CD8-positive, alpha-beta memory T cell (primary cell): ENCODE measurements around the gene SGMS1. TPM values are rescaled to one million over a fixed set of nuclear protein-coding genes. Genes with fewer than 3 reads are reported as not detected.
A peak's percentile ranks its signal among the peaks of the same experiment; 100 is the strongest.

Experiments
- CTCF ChIA-PET: fragments of 350-600 bp; sonication (Branson Sonifier 250); formaldehyde crosslinking; loops from one replicate; lab custom pipeline; 2021; ENCODE audit warnings: antibody characterized with exemption; lab: Charles Lee
- POLR2A ChIA-PET: fragments of 350-600 bp; sonication (Branson Sonifier 250); formaldehyde crosslinking; loops from one replicate; lab custom pipeline; 2021; ENCODE audit warnings: antibody characterized with exemption; lab: Charles Lee
- DNase-seq, 5 donors: peaks; one replicate each; pipeline versions ENCODE4 v3.0.0 to v3.0.0-alpha.2; 2020 to 2022; ENCODE audit warnings: mixed read lengths in 1 of 5
- H3K27ac ChIP-seq: one replicate; pipeline ENCODE4 v1.7.0; 2013; ENCODE audit warnings: low read depth, mild to moderate bottlenecking, low read length, moderate library complexity
- H3K27me3 ChIP-seq: 2 replicates; pipeline ENCODE4 v1.7.0; 2013; ENCODE audit warnings: low read length, mild to moderate bottlenecking; ENCODE audit not compliant: insufficient read depth, poor library complexity, severe bottlenecking
- H3K36me3 ChIP-seq: 2 replicates; pipeline ENCODE4 v1.7.0; 2013; ENCODE audit warnings: mild to moderate bottlenecking, low read length, moderate library complexity; ENCODE audit not compliant: insufficient read depth
- H3K4me1 ChIP-seq: 2 replicates; pipeline ENCODE4 v1.7.0; 2013; ENCODE audit warnings: mild to moderate bottlenecking, low read length, moderate library complexity; ENCODE audit not compliant: insufficient read depth
- H3K4me3 ChIP-seq: 2 replicates; pipeline ENCODE4 v1.7.0; 2013; ENCODE audit warnings: mild to moderate bottlenecking, low read length
- H3K9me3 ChIP-seq: 2 replicates; pipeline ENCODE4 v1.7.0; 2013; ENCODE audit warnings: mild to moderate bottlenecking, low read length
- H3K27ac Mint-ChIP-seq, 8 donors: one replicate each; pipeline ENCODE4 v1.8.0; 2020 to 2021; ENCODE audit warnings: mixed read lengths in 8 of 8, mild to moderate bottlenecking in 6 of 8, inconsistent platforms in 3 of 8, moderate library complexity in 3 of 8
- H3K27me3 Mint-ChIP-seq, 2 donors: one replicate each; pipeline ENCODE4 v1.8.0; 2020 to 2021; ENCODE audit warnings: mixed read lengths in 2 of 2, mild to moderate bottlenecking in 1 of 2, moderate library complexity in 1 of 2
- H3K36me3 Mint-ChIP-seq, 3 donors: one replicate each; pipeline ENCODE4 v1.8.0; 2020 to 2021; ENCODE audit warnings: mixed read lengths in 3 of 3, inconsistent platforms in 1 of 3, mild to moderate bottlenecking in 1 of 3
- H3K4me1 Mint-ChIP-seq, 3 donors: one replicate each; pipeline ENCODE4 v1.8.0; 2020 to 2021; ENCODE audit warnings: mixed read lengths in 3 of 3, inconsistent platforms in 1 of 3, mild to moderate bottlenecking in 1 of 3
- H3K4me3 Mint-ChIP-seq, 7 donors: one replicate each; pipeline ENCODE4 v1.8.0; 2020 to 2021; ENCODE audit warnings: mixed read lengths in 7 of 7, mild to moderate bottlenecking in 6 of 7, moderate library complexity in 4 of 7, inconsistent platforms in 2 of 7
- H3K9me3 Mint-ChIP-seq, 5 donors: one replicate each; pipeline ENCODE4 v1.8.0; 2020 to 2022; ENCODE audit warnings: mixed read lengths in 5 of 5, mild to moderate bottlenecking in 3 of 5, moderate library complexity in 2 of 5, inconsistent platforms in 1 of 5
- polyA plus RNA-seq: library from polyadenylated mRNA; unstranded; fragments of 300-500 nt; fragmentation: Illumina TruSeq; gene quantifications from one replicate; pipeline ENCODE4 v1.2.3, GENCODE V29; 2021
- total RNA-seq, 2 experiments: library from RNA; stranded (reverse); gene quantifications; one replicate each; pipeline ENCODE4 v1.2.3, GENCODE V29; 2021

SGMS1 gene
- total and polyA plus RNA-seq, 3 experiments from 2014 or later, result 11.3 to 14.5 (median 13.5) TPM

GRCh38 chr10:50385624-50386023 is 238.1 kb downstream of the SGMS1 start:
- ChIA-PET CTCF (interaction anchor here (0.9 to 1.1 kb wide), 2 partner anchors 12 to 18 kb away, joined by 3 read pairs; no protein-coding TSS in a partner anchor), POLR2A (no interaction called here)
- Histone ChIP-seq H3K27me3 (no peaks in the 10 kb centered on the region), H3K27ac (no peak overlapping the region), H3K4me1 (no peaks in the 10 kb centered on the region), H3K4me3 (no peak overlapping the region), H3K36me3 (no peaks in the 10 kb centered on the region), H3K9me3 (no peaks in the 10 kb centered on the region)
- no peak for DNase-seq
- Mint-ChIP-seq H3K4me1 (peaks cover 15 to 49% (median 32%) of the 10 kb centered on the region in 3 donors), H3K4me3 (no peak overlapping the region), H3K27ac (peak overlapping the region in 1 of 8 donors; percentile 8), H3K27me3 (no peaks in the 10 kb centered on the region), H3K36me3 (peaks cover 0 to 5% (median 4%) of the 10 kb centered on the region in 3 donors), H3K9me3 (no peaks in the 10 kb centered on the region)

GRCh38 chr10:50384898-50385297 is 238.9 kb downstream of the SGMS1 start:
- ChIA-PET CTCF (interaction anchor here (0.6 to 1.1 kb wide), 2 partner anchors 17 to 69 kb away, joined by 3 read pairs; no protein-coding TSS in a partner anchor), POLR2A (no interaction called here)
- H3K27me3 ChIP-seq, result no peaks in the 10 kb centered on the region
- peaks cover 17 to 54% (median 37%) of the 10 kb centered on the region in 3 donors for H3K4me1 Mint-ChIP-seq
- H3K27ac Mint-ChIP-seq, result peak overlapping the region in 2 of 8 donors; percentile 10 to 18
- H3K9me3 ChIP-seq, result no peaks in the 10 kb centered on the region
- no peak overlapping the region for H3K4me3 Mint-ChIP-seq
- H3K27me3 Mint-ChIP-seq, result no peaks in the 10 kb centered on the region
- H3K27ac ChIP-seq, result no peak overlapping the region
- no peak overlapping the region for H3K4me3 ChIP-seq
- DNase-seq, result no peak
- peaks cover 0 to 5% (median 4%) of the 10 kb centered on the region in 3 donors for H3K36me3 Mint-ChIP-seq
- no peaks in the 10 kb centered on the region for H3K4me1 ChIP-seq
- H3K9me3 Mint-ChIP-seq, result no peaks in the 10 kb centered on the region
- no peaks in the 10 kb centered on the region for H3K36me3 ChIP-seq

GRCh38 chr10:50384238-50384637 is 239.5 kb downstream of the SGMS1 start:
- Mint-ChIP-seq H3K27me3 (no peaks in the 10 kb centered on the region), H3K9me3 (no peaks in the 10 kb centered on the region), H3K4me3 (no peak overlapping the region), H3K4me1 (peaks cover 20 to 54% (median 40%) of the 10 kb centered on the region in 3 donors), H3K27ac (peak overlapping the region in 1 of 8 donors; percentile 18), H3K36me3 (peaks cover 0 to 5% (median 4%) of the 10 kb centered on the region in 3 donors)
- H3K27me3 ChIP-seq, result no peaks in the 10 kb centered on the region
- H3K4me3 ChIP-seq, result no peak overlapping the region
- no peaks in the 10 kb centered on the region for H3K9me3 ChIP-seq
- no peak for DNase-seq
- POLR2A ChIA-PET, result no interaction called here
- H3K36me3 ChIP-seq, result no peaks in the 10 kb centered on the region
- H3K27ac ChIP-seq, result no peak overlapping the region
- CTCF ChIA-PET, result no interaction called here
- no peaks in the 10 kb centered on the region for H3K4me1 ChIP-seq

GRCh38 chr10:50382576-50383023 is 241.2 kb downstream of the SGMS1 start:
- no peaks in the 10 kb centered on the region for H3K27me3 ChIP-seq
- H3K27ac Mint-ChIP-seq, result no peak overlapping the region
- H3K9me3 Mint-ChIP-seq, result no peaks in the 10 kb centered on the region
- CTCF ChIA-PET, result interaction anchor here (1.5 kb wide), 1 partner anchor 24 kb away, joined by 4 read pairs; no protein-coding TSS in a partner anchor
- H3K4me3 ChIP-seq, result no peak overlapping the region
- no peaks in the 10 kb centered on the region for H3K27me3 Mint-ChIP-seq
- no peak overlapping the region for H3K4me3 Mint-ChIP-seq
- H3K4me1 ChIP-seq, result no peaks in the 10 kb centered on the region
- H3K9me3 ChIP-seq, result no peaks in the 10 kb centered on the region
- no peak for DNase-seq
- peaks cover 20 to 45% (median 42%) of the 10 kb centered on the region in 3 donors for H3K4me1 Mint-ChIP-seq
- no peak overlapping the region for H3K27ac ChIP-seq
- POLR2A ChIA-PET, result no interaction called here
- H3K36me3 Mint-ChIP-seq, result peaks cover 5 to 8% (median 8%) of the 10 kb centered on the region in 3 donors
- H3K36me3 ChIP-seq, result no peaks in the 10 kb centered on the region

- POLR2A ChIA-PET, result no interaction called here
Measured at GRCh38 chr10:50381642-50382041, 242.1 kb downstream of the SGMS1 start.

GRCh38 chr10:50379616-50380015 is 244.1 kb downstream of the SGMS1 start:
- no peak for DNase-seq
- H3K27ac ChIP-seq, result no peak overlapping the region
- H3K27me3 ChIP-seq, result no peaks in the 10 kb centered on the region
- peaks cover 16 to 18% (median 16%) of the 10 kb centered on the region in 3 donors for H3K36me3 Mint-ChIP-seq
- H3K9me3 ChIP-seq, result no peaks in the 10 kb centered on the region
- H3K27ac Mint-ChIP-seq, result no peak overlapping the region
- H3K9me3 Mint-ChIP-seq, result no peaks in the 10 kb centered on the region
- no peak overlapping the region for H3K4me3 Mint-ChIP-seq
- peaks cover 13 to 22% (median 19%) of the 10 kb centered on the region in 3 donors for H3K4me1 Mint-ChIP-seq
- H3K27me3 Mint-ChIP-seq, result no peaks in the 10 kb centered on the region
- POLR2A ChIA-PET, result no interaction called here
- no peaks in the 10 kb centered on the region for H3K36me3 ChIP-seq
- H3K4me3 ChIP-seq, result no peak overlapping the region
- CTCF ChIA-PET, result no interaction called here
- peaks cover 13% of the 10 kb centered on the region for H3K4me1 ChIP-seq

More at GRCh38 chr10:50381642-50382041, 242.1 kb downstream of the SGMS1 start:
- Mint-ChIP-seq H3K4me1 (peaks cover 19 to 37% (median 35%) of the 10 kb centered on the region in 3 donors), H3K27me3 (no peaks in the 10 kb centered on the region), H3K27ac (peak overlapping the region in 2 of 8 donors; percentile 37 to 65), H3K4me3 (no peak overlapping the region), H3K36me3 (peaks cover 13 to 15% (median 15%) of the 10 kb centered on the region in 3 donors), H3K9me3 (no peaks in the 10 kb centered on the region)
- CTCF ChIA-PET, result interaction anchor here (1.5 kb wide), 1 partner anchor 25 kb away, joined by 4 read pairs; no protein-coding TSS in a partner anchor
- no peaks in the 10 kb centered on the region for H3K36me3 ChIP-seq
- H3K27me3 ChIP-seq, result no peaks in the 10 kb centered on the region
- H3K9me3 ChIP-seq, result no peaks in the 10 kb centered on the region
- H3K4me3 ChIP-seq, result no peak overlapping the region
- H3K27ac ChIP-seq, result no peak overlapping the region
- no peaks in the 10 kb centered on the region for H3K4me1 ChIP-seq
- no peak for DNase-seq

- ChIA-PET POLR2A (no interaction called here), CTCF (no interaction called here)
- Mint-ChIP-seq H3K4me1 (peaks cover 14 to 21% (median 17%) of the 10 kb centered on the region in 3 donors), H3K36me3 (peaks cover 12 to 19% (median 16%) of the 10 kb centered on the region in 3 donors), H3K9me3 (no peaks in the 10 kb centered on the region), H3K27me3 (no peaks in the 10 kb centered on the region), H3K27ac (peak overlapping the region in 1 of 8 donors; percentile 11), H3K4me3 (no peak overlapping the region)
- no peak overlapping the region for H3K4me3 ChIP-seq
- H3K4me1 ChIP-seq, result peaks cover 13% of the 10 kb centered on the region
- H3K36me3 ChIP-seq, result no peaks in the 10 kb centered on the region
- no peak overlapping the region for H3K27ac ChIP-seq
- no peaks in the 10 kb centered on the region for H3K27me3 ChIP-seq
- no peaks in the 10 kb centered on the region for H3K9me3 ChIP-seq
- DNase-seq, result no peak
Measured at GRCh38 chr10:50375745-50376144, 248.0 kb downstream of the SGMS1 start.

- CTCF ChIA-PET, result no interaction called here
- POLR2A ChIA-PET, result no interaction called here
- Mint-ChIP-seq H3K4me1 (peaks cover 12 to 17% (median 13%) of the 10 kb centered on the region in 3 donors), H3K36me3 (peaks cover 10 to 21% (median 16%) of the 10 kb centered on the region in 3 donors), H3K27me3 (no peaks in the 10 kb centered on the region), H3K9me3 (no peaks in the 10 kb centered on the region), H3K4me3 (no peak overlapping the region), H3K27ac (no peak overlapping the region)
- Histone ChIP-seq H3K4me3 (no peak overlapping the region), H3K27ac (no peak overlapping the region), H3K27me3 (no peaks in the 10 kb centered on the region), H3K9me3 (no peaks in the 10 kb centered on the region), H3K36me3 (no peaks in the 10 kb centered on the region), H3K4me1 (peaks cover 13% of the 10 kb centered on the region)
- no peak for DNase-seq
Measured at GRCh38 chr10:50375051-50375452, 248.7 kb downstream of the SGMS1 start.
